Inflammatory macrophage treated with lipopolysaccharide for 4 hours (primary cell): ENCODE results near the gene LETMD1.

Experiments used
- DNase-seq: peaks from one replicate; pipeline ENCODE4 v3.0.0-alpha.2; 2020

The LETMD1 gene

DNA sequence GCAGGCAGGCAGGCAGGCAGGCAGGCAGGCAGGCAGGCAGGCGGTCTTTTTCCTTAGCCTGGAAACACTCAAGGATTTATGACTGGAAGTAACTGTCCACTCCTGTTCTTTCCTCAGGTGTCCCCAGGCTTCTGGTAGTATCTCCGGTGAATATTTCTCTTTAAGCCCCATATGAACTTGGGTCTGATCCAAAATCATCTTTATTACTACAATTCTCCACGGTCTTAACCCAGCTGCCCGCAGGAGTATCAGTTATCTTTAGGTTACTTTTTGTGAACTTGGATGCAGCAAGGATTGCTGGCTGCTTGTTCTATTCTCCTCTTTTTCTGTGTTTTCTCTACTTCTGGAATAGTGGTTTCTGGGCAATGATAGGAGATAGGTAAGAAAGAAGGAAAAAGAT, 32.0 kb downstream of the LETMD1 start:
- DNase-seq = no peak

GRCh38 chr12:51081421-51081820, 33.3 kb downstream of the LETMD1 start:
- DNase-seq = no peak

- peak; percentile 56 for DNase-seq
Observed at GRCh38 chr12:51082561-51083125, 34.5 kb downstream of the LETMD1 start.

DNA sequence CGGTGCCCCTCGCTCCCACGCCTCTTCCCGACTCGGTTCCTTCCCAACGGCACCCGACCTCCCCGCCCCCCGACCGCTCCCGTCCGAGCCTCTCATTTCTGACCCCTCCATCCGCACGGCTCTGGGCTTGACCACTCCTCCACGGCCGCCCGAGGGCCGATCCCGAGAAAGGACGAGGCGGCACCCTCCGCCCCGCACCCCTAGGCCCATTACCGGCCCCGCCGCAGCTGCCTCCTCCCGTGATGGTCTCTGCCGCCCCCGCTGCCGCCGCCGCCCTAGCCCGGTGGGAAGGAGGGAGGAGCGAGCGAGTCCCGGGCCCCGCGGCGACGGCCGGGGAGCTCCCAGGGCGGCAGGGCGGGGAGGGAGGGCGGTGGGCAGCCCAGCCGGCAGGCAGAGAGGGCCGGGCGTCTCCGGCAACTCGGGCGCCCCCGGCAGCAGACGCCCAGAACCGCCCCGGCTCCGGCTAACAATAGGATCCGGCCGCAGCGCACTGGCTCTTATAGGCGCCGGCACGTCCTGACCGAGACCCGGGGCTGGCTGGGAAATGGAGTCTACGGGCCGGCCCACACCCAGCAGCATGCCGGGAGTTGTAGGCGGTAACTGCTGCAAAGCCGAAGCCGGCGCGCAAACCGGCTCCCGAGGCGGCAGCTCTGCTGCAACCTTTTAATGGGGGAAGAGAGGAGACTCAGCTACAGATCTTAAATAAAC, 35.2 kb downstream of the LETMD1 start, which contains the start of gene CSRNP2:
Gene CSRNP2, minus strand, starts transcription at position 471 of the 708 bp plus-strand sequence. CDS start 7,035 bp downstream, outside the sequence.
- DNase-seq = peak; percentile 96

DNA sequence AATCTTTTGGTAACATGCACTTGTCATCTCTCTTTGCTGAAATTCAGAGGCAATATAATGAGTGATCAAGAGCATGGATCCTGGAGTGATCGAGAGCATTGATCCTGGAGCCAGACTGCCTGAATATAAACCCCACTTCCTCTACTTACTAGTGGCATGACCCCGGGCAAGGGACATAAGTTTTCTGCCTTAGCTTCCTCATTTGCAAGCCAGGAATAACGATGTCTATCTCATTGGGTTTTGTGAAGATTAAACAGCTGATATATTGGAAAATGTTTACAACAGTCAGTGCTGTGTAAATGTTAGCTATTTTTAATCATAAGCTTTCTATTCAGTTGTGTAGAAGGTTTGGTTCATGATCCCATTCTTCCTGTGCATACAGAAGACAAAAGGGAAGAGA, 37.6 kb downstream of the LETMD1 start:
- DNase-seq = peak; percentile 35

- no peak for DNase-seq
Observed at GRCh38 chr12:51086933-51087332, 38.8 kb downstream of the LETMD1 start.

- DNase-seq = peak; percentile 52
Observed at GRCh38 chr12:51087818-51088217, 39.7 kb downstream of the LETMD1 start.

DNA sequence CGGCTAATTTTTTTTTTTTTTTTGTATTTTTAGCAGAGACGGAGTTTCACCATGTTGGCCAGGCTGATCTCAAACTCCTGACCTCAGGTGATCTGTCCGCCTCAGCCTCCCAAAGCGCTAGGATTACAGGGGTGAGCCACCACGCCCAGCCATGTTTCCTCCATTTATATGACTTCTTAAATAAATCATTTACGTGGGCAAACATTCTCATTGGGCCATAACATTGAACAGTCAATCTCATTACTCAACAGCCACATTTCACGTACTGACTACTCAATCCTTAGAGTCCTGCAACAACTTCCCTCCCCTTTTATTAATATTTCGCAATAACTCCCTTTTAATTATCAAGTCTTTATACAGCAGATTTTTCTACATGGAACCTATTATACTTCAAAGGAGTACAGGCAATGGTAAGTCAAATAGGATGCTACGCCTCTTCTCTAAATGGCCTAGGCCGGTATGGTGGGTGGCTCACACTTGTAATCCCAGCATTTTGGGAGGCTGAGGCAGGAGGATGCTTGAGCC, 42.6 kb downstream of the LETMD1 start:
- DNase-seq = no peak

DNA sequence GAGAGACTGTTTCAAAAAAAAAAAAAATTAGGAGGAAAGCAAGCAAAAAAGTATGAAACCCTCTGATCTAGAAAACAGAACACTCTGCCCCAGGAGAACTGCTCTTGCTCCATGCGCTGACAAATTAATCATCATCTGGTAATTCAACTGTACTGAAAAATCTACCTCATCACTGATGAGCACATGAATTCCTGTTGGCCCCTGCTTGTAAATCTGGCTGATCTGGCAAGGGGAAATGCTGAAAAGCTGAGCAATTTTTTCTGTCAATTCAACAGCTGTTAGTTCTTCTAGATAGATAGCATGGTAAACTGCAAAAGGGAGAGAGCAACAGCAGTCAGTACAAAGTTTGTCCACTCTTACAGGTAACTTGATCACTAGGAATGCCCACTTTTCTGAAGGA, 50.5 kb downstream of the LETMD1 start:
- no peak for DNase-seq

DNA sequence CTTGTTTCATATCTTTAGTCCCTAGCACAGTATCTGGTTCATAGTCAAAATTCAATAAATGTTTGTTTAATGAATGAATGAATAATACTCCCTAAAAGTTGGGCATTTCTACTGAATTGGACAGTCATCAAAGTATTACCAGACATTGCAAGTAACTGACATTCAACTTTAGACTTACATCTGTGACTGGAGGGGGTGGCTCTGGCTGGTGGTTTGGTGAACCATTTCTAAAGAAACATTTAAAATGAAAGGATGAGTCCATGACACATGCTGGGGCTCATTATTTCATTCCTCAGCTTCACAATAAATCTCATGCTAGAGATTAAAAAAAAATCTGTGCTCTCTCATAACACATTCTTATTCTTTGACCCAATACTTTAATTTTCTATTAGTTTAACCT, 55.9 kb downstream of the LETMD1 start:
- DNase-seq = no peak

GRCh38 chr12:51108136-51108535, 60.0 kb downstream of the LETMD1 start:
- DNase-seq = peak; percentile 52
